ENCODE results near the gene ATG16L2. TPM values are rescaled to one million over a fixed set of nuclear protein-coding genes. Genes with fewer than 3 reads are reported as not detected.

ATG16L2 gene
- total RNA-seq, 4 donors from 2014 or later = 21.7 to 46.5 (median 26.4) TPM

DNA sequence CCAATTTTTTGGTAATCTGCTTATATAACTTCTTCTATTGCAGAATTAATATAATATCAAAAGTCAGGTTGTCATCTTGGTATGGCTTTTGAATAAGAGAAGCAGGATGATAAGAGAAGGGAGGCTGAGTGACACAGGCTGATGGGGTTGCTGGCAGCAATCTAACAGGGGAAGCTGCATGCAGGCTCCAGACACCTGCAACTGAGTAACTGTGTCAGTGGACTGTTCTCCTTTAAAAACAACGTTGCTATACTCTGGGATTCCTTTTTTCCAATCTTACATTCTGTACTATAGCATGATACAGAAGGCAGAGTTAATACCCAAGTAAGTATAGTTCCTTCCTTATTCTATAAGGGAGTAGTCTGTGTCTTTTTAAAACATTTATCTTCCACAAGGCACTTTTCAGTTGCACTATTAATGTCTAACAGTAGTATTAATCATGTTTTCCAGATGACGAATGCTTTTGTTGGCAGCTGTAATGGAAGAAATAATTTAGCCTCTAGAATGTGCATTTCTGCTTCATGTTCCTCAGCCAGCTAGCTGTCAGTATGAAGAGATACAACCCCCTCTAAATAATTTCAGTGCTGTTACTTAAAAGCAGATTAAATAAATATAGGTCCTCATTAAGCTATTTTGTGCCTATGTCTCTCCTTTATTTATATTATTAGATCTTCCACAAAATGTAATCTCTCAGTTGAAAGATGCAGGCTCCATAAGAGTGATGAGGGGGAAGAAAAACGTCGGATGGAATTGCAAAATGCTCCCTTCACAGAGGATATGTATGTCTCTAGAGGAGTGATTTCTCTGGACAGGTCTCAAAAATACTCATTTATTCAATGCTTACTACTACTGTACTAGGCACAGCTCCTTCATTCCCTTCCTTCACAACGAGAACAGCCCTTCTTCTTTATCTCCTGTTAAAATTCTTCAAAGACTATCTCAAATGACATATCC lies 50.8 kb downstream of the ATG16L2 start:
- H3K4me3 ChIP-seq = no peak overlapping the region
- H3K27me3 ChIP-seq = no peaks in the 10 kb centered on the region
- DNase-seq = no peak
- H3K27ac ChIP-seq = peak overlapping the region in 3 of 4 donors; percentile 16 to 46 (median 16)
- intact Hi-C loops (cut with DNase I) = no loop called here
- H3K36me3 ChIP-seq = peaks cover 0 to 24% (median 0%) of the 10 kb centered on the region in 3 donors
- TF ChIP-seq, protein P1, sequence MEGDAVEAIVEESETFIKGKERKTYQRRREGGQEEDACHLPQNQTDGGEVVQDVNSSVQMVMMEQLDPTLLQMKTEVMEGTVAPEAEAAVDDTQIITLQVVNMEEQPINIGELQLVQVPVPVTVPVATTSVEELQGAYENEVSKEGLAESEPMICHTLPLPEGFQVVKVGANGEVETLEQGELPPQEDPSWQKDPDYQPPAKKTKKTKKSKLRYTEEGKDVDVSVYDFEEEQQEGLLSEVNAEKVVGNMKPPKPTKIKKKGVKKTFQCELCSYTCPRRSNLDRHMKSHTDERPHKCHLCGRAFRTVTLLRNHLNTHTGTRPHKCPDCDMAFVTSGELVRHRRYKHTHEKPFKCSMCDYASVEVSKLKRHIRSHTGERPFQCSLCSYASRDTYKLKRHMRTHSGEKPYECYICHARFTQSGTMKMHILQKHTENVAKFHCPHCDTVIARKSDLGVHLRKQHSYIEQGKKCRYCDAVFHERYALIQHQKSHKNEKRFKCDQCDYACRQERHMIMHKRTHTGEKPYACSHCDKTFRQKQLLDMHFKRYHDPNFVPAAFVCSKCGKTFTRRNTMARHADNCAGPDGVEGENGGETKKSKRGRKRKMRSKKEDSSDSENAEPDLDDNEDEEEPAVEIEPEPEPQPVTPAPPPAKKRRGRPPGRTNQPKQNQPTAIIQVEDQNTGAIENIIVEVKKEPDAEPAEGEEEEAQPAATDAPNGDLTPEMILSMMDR (IDR thresholded peaks at IDR 0.05) = no peak
- no peak for TF ChIP-seq POLR2A (IDR thresholded peaks at IDR 0.05)
- WGBS, 2 donors = 42 to 46% methylated on average over 5 of the region's 5 CpGs
- peaks cover 0 to 18% (median 0%) of the 10 kb centered on the region in 3 donors for H3K4me1 ChIP-seq
- H3K9me3 ChIP-seq = no peaks in the 10 kb centered on the region

DNA sequence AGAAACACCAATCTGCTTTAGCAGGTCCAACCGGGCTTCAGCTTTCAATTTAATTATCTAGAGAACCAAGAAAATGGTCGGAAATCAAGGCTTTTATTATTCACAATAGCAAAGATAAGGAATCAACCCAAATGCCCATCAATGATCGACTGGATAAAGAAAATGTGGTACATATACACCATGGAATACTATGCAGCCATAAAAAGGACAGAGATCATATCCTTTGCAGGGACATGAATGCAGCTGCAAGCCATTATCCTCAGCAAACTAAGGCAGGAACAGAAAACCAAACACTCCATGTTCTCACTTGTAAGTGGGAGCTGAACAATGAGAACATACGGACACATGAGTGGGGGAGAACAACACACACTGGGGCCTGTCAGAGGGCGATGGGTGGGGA lies 53.8 kb downstream of the ATG16L2 start:
- Histone ChIP-seq H3K27ac (no peak overlapping the region), H3K4me1 (peaks cover 0 to 18% (median 0%) of the 10 kb centered on the region in 3 donors), H3K27me3 (no peaks in the 10 kb centered on the region), H3K4me3 (no peak overlapping the region), H3K9me3 (no peaks in the 10 kb centered on the region), H3K36me3 (peaks cover 0 to 30% (median 0%) of the 10 kb centered on the region in 3 donors)
- 94 to 96% methylated on average over 5 of the region's 5 CpGs for WGBS, 2 donors
- DNase-seq = no peak
- TF ChIP-seq POLR2A (IDR thresholded peaks at IDR 0.05) = no peak
- TF ChIP-seq, protein P1 (IDR thresholded peaks at IDR 0.05) = no peak
- intact Hi-C loops (cut with DNase I) = no loop called here

DNA sequence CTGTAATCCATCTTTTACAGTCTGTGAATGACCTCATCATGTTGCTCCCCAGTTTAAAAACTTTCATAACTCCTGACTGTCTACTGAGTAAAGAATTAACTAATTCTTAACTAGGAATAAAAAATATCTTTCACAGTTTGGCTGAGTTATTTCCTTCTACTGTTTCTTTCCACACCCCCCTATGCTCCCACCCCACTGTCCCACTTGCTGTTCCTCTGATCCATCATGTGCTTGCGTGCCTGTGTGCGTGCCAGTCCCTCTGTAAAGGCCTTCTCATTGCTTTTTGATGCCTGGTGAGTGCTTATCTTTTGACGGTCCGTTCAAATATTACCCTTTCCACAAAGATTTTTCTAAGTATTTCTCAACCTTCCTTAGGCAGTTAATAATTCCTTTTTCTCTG lies 55.6 kb downstream of the ATG16L2 start:
- Histone ChIP-seq H3K27ac (no peak overlapping the region), H3K36me3 (peaks cover 0 to 31% (median 0%) of the 10 kb centered on the region in 3 donors), H3K4me1 (peaks cover 0 to 9% (median 0%) of the 10 kb centered on the region in 3 donors), H3K27me3 (no peaks in the 10 kb centered on the region), H3K9me3 (no peaks in the 10 kb centered on the region), H3K4me3 (no peak overlapping the region)
- DNase-seq = no peak
- intact Hi-C loops (cut with DNase I) = no loop called here
- 90 to 100% methylated on average over 4 of the region's 4 CpGs for WGBS, 2 donors
- no peak for TF ChIP-seq POLR2A (IDR thresholded peaks at IDR 0.05)
- TF ChIP-seq, protein P1 (IDR thresholded peaks at IDR 0.05) = no peak

DNA sequence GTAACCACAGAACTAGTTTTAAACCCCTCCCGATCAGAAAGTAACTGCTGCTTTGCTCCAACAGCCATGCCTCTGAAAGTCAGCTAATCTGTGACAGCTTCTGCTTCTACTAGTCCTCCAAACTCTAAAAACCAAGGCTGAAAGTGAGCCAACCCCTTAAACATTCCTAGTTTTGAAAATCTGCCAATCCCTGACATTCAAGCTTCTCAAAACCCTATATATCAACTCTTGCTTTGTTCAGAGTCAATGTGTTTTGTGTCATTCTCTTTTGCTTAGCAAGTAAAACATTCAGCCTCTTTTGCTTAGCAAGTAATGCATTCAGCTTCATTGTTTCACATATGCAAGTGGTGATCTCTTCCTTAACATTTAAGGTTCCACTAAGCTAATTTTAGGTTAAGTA lies 56.9 kb downstream of the ATG16L2 start:
- Histone ChIP-seq H3K9me3 (no peaks in the 10 kb centered on the region), H3K36me3 (peaks cover 0 to 31% (median 0%) of the 10 kb centered on the region in 3 donors), H3K27ac (no peak overlapping the region), H3K27me3 (no peaks in the 10 kb centered on the region), H3K4me1 (no peaks in the 10 kb centered on the region), H3K4me3 (no peak overlapping the region)
- 76 to 91% methylated on average over 1 of the region's 1 CpG for WGBS, 2 donors
- DNase-seq = no peak
- intact Hi-C loops (cut with DNase I) = no loop called here
- no peak for TF ChIP-seq POLR2A (IDR thresholded peaks at IDR 0.05)

DNA sequence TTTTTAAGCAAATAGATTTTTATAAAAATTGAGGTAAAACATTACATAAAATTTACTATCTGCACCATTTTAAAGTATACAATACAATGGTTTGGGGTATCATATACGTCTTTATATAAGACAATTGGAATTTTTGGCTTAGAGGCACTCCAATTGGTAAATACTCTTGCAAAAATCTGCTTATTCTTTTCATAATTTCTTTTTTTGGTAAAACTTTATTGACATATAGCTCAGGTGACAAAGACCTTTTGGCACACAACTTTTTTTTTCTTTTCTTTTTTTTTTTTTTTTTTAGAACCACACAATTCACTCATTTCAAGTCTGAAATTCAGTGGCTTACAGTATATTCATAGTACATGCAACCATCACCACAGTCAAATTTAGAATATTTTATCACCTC lies 57.8 kb downstream of the ATG16L2 start:
- no peak for DNase-seq
- no peaks in the 10 kb centered on the region for H3K27me3 ChIP-seq
- H3K36me3 ChIP-seq = peaks cover 0 to 34% (median 0%) of the 10 kb centered on the region in 3 donors
- no peak for TF ChIP-seq POLR2A (IDR thresholded peaks at IDR 0.05)
- TF ChIP-seq, protein P1 (IDR thresholded peaks at IDR 0.05) = no peak
- H3K27ac ChIP-seq = no peak overlapping the region
- no peaks in the 10 kb centered on the region for H3K4me1 ChIP-seq
- intact Hi-C loops (cut with DNase I) = no loop called here
- no peak overlapping the region for H3K4me3 ChIP-seq
- WGBS, 2 donors = 92% methylated on average over 1 of the region's 1 CpG
- no peaks in the 10 kb centered on the region for H3K9me3 ChIP-seq

Data from esophagus squamous epithelium (tissue), 5 donors.